Muscle of back (tissue), 13 donors: ENCODE measurements around the gene UQCR11. TPM values are rescaled to one million over a fixed set of nuclear protein-coding genes. Genes with fewer than 3 reads are reported as not detected.
A peak's percentile ranks its signal among the peaks of the same experiment; 100 is the strongest.

Source experiments
- DNase-seq, 3 donors: peaks; one replicate each; pipeline versions ENCODE4 v3.0.0 to v3.0.0-alpha.2; 2013
- long read RNA-seq, 9 donors: transcript quantifications; one replicate each; lab custom pipeline, GENCODE V29; 2026
- polyA plus RNA-seq, 10 donors: library from polyadenylated mRNA; unstranded; fragments of 120-200 nt; gene quantifications; one replicate each; pipeline ENCODE4 v1.2.1, GENCODE V29; 2013; ENCODE audit not compliant: insufficient read length in 10 of 10

UQCR11 gene
- 100 to 1,000 TPM; 103 to 166 (median 121) TPM for polyA plus RNA-seq
- long read RNA-seq, donor 1, transcript UQCR11-203 (3 exons, 1,324 nt): major isoform, 227 of 275 reads
- long read RNA-seq, donor 1, partial matches to known transcripts: 44 of 275 reads
- long read RNA-seq, donor 1, other reads (novel, unspliced or antisense): 0 of 275 reads
- long read RNA-seq, donor 2, transcript UQCR11-203 (3 exons, 1,324 nt): major isoform, 199 of 249 reads
- long read RNA-seq, donor 2, transcript UQCR11-201 (2 exons, 753 nt): minor isoform, 5 of 249 reads
- long read RNA-seq, donor 2, partial matches to known transcripts: 45 of 249 reads
- long read RNA-seq, donor 2, other reads (novel, unspliced or antisense): 0 of 249 reads
- long read RNA-seq, donor 3: 0 reads
- long read RNA-seq, donor 4, transcript UQCR11-203 (3 exons, 1,324 nt): major isoform, 171 of 212 reads
- long read RNA-seq, donor 4, partial matches to known transcripts: 37 of 212 reads
- long read RNA-seq, donor 4, other reads (novel, unspliced or antisense): 0 of 212 reads
- long read RNA-seq, donor 5, transcript UQCR11-201 (2 exons, 753 nt): minor isoform, 8 of 500 reads
- long read RNA-seq, donor 5, transcript UQCR11-203 (3 exons, 1,324 nt): major isoform, 413 of 500 reads
- long read RNA-seq, donor 5, partial matches to known transcripts: 79 of 500 reads
- long read RNA-seq, donor 5, other reads (novel, unspliced or antisense): 0 of 500 reads
- long read RNA-seq, donor 6, transcript UQCR11-203 (3 exons, 1,324 nt): major isoform, 258 of 326 reads
- long read RNA-seq, donor 6, partial matches to known transcripts: 64 of 326 reads
- long read RNA-seq, donor 6, other reads (novel, unspliced or antisense): 0 of 326 reads
- long read RNA-seq, donor 7, transcript UQCR11-203 (3 exons, 1,324 nt): major isoform, 145 of 146 reads
- long read RNA-seq, donor 7, partial matches to known transcripts: 0 of 146 reads
- long read RNA-seq, donor 7, other reads (novel, unspliced or antisense): 0 of 146 reads
- long read RNA-seq, donor 8, transcript UQCR11-203 (3 exons, 1,324 nt): major isoform, 131 of 172 reads
- long read RNA-seq, donor 8, partial matches to known transcripts: 40 of 172 reads
- long read RNA-seq, donor 8, other reads (novel, unspliced or antisense): 0 of 172 reads
- long read RNA-seq, donor 9, transcript UQCR11-203 (3 exons, 1,324 nt): major isoform, 38 of 49 reads
- long read RNA-seq, donor 9, partial matches to known transcripts: 10 of 49 reads
- long read RNA-seq, donor 9, other reads (novel, unspliced or antisense): 0 of 49 reads

DNA sequence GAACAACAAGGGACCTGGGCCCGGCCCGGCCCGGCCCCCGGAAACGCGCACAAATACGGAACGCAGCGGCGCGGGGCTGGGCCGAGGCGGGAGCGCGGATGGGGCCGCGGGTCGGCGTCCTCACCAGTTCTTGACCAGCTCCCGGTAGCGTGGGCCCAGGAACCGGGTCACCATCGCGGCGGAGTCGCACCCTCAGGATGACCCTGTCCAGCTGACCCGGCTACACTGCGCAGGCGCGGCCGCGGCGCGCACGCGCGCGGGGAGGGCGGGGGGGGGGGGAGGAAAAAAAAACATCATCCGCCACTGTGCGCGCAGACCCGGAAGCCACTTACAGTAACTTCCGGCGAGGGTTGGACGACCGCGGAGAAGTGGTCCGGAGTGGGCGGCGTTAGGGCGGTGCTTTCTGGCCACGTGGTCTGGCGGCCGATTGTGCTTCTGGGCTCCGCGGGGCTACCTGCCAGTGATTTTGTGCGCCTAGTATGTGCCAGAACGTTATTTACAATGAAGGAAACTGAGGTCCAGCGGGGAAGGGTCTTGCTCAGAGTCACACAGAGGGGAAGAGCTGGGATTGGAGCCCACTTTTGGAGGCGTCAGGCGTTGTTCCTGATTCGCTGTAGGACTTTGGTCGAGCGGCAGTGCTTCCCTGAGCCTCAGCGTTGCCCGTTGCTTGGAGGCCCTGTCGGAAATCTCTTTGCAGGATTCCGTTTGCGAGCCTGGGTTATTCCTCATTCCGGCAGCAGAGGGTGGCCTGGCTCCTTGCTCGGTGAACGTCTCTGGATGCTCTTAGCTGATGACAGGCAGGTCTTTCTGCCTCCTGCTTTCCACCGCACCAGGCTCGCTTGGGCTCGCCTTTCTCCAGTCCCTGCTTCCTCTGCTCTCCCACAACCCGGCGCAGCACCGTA, at the start of gene UQCR11:
TSS of gene UQCR11 (minus strand) at position 227 of the 902 bp plus-strand sequence. CDS start at position 174, 53 bp downstream.
- peak; percentile 95 to 99 (median 95) for DNase-seq

DNA sequence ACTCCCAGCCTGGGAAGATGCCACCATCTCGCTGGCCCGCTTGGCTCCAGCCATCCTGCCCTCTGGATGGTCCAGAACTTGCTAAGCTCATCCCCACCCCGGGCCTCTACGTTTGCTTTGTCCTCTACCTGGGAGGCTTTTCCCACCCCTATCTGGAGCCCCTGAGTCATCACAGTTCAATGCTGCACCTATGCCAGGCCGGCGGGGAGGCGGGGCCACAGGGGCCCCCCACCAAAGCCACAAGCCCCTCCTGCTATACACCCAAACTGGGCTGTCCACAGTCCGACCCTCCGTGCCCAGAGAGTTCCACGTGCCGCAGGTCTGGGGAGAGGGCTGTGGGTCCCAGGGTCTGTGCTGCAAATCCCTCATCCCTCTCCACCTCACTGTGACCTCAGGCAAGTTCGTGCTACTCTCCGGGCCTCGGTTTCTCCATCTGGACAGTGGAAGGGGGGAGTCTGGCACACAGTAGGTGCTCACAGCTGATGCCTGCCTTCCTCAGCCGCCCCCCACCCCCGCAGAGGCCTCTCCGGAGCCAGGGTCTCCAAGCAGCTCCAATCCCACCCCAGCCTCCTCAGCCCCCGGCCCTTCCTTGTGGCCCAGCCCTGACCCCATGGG, 49.0 kb upstream of the UQCR11 start:
- no peak for DNase-seq

DNA sequence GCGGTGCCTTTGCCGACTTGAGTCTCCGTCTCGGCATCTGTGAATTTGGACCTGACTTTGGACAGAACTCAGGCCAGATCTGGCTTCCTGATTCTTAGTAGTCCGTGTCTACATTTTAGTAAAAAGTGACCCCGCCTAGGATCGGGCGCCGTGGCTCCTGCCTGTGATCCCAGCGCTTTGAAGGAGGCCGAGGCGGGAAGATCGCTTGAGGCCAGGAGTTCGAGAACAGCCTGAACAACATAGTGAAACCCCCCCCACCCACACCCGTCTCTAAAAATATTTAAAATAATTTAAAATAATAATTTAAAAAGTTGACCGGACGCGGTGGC, 48.0 kb upstream of the UQCR11 start:
- no peak for DNase-seq

DNA sequence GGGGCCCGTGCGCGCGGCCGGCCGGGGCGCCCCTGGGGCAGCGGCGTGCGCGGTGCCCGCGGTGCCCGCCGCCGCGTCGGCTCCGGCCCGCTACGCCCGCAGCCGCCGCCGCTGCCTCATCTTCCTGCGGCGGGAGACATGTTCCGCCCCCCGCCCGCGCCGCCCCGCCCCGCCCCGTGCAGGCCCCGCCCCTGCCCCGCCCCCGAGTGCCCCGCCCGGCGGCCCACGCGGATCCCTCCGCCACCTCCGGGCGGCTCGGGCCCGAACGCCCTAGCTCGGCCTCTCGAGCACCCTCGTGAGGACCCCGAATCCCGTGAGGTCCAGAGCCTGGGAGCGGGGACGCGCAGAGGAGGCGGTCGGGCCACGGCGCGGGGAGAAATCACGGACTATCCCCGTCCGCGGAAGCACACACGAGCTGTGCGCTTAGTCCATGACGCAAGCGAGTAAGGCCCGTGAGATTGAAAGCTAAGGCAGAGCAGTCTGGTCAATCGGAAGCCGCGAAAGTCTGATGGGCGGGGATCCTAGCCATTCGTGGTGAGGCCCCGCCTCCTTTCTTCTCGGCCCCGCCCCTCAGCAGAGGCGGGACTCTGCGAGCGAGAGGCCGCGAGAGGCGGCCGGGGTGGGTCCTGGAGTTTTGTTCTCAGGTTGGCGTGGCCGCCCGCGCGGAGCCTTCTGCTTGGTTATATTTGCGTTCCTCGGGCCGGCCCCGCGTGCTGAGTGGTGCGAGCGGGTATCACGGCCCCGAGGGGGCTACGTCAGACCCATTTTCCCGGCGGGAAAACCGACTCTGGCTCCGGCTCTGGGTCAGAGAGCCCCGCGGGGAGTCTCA, 47.4 kb upstream of the UQCR11 start, which contains the start of gene TCF3:
TSS of gene TCF3 (minus strand) at position 145 of the 829 bp plus-strand sequence. CDS start 2,367 bp downstream, outside the sequence.
- DNase-seq: peak; percentile 99 to 100 (median 99)

DNA sequence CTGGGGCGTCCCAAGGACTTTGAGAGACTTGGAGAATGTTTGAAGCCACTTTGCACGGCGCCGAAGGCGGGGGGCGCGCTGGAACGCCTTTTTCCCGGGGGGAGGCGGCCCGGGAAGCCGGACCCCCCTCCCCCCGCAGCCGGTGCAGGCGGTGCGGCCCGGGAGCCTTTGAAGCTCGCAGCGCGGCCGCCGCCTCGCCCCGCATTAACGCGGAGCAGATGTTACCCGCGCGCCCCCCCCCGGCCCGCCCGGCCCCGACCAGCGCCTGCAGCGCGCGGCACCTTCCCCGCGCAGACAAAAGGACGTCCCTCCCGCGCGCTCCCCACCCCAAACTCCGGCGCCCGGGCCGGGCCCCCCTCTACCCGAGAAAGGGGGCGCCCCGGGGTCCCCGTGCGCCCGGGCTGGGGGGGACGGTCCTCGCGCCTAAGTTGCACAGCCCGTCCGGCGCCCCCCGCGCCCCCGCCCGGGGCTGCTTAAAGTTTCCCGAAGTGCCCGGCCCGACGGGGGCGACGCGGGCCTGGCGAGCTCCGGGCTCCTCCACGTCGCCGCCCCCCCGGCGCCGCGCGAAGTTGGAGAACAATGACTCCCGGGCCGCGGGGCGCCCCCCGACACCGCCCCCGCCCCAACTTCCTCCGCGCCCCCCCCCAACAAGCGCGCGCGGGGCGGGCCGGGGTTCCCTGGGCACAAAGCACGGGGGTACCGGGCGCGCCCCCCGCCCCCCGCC, 46.5 kb upstream of the UQCR11 start:
- peak in 2 of 3 donors; percentile 62 to 81 for DNase-seq

DNA sequence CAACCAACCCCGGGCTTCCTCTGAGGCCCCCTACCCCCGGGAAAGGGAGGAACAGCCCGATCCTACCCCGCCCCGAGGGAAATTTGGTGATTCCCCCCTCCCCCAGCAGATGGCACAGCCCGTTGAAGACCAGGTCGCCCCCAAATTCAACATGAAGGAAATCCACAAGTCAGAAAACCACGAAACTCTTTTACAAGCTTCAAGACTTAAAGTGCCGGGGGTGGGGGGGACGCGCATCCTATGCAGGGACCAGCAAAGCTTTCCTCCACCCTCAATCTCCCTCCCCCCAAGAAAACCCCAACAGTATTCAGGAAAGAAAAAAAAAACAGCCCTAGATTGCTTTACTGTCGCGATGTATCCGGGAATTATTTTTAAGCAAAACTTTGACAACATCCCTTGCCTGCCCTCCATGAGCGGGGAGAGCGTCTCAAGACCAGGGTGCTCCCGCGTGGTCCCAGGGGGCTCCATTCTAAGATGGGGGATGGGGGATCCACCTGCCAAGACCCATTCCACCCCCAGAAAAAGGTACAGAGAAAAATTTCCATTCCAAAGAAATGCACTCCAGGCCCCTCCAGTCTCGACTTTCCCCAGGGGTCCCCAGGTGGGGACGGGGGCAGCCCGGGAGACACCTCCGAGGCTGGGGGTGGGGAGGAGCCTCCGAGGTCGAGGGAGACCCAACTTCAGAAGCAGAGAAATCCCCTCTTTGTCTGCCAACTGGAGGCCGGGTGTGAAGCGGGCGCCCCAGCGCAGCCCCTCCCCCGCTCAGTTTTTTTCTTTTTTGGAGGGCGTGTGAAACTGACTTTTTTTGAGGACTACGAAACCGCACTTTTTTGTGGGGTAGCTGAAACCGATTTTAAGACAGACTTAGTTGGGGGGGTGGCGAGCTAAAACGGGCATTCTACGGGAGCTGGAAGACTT, 45.6 kb upstream of the UQCR11 start:
- peak in 2 of 3 donors; percentile 38 to 80 for DNase-seq

DNA sequence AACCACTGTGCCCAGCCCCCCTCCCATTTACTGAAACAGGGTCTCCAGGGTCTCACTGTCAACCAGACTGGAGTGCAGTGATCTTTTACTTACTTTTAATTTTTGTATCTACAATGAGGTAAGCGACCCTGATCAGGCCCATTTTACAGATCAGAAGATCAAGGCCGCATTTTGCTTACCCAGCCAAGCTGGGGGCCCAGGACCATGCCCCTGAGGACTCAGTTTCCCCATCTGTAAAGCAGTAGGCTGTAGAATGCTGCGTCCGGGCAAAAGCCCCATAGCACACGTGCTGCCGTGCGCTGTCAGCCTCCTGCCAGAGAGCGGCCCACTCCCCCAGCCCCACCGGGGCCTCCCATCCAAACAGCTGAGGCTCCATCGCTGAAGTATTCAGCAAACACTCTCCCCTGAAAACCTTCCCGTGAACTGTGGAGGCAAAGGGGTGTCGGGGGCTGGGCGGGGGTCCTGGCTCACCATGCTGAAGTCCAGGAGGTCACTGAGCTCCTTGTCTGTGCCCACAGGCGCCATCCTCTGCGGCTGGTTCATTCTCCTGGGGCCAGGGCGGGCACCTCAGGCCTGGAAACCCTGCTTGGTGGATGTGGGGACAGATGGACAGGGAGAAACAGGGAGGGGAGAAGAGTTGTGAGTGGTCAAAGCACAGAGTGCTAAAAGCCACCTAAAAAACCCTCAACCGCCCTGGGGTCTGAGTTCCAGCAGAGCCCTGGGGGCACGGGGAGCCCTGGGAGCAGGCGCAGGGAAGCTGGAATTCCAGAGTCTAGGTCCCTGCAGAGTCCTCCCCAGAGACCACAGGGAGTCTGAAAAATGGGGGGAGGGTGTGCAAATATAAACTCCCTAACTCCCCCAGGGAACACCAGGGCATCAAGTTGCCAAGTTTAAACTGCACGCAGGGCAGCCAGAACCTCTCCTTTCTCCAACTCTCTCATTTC, 44.7 kb upstream of the UQCR11 start:
- no peak for DNase-seq

DNA sequence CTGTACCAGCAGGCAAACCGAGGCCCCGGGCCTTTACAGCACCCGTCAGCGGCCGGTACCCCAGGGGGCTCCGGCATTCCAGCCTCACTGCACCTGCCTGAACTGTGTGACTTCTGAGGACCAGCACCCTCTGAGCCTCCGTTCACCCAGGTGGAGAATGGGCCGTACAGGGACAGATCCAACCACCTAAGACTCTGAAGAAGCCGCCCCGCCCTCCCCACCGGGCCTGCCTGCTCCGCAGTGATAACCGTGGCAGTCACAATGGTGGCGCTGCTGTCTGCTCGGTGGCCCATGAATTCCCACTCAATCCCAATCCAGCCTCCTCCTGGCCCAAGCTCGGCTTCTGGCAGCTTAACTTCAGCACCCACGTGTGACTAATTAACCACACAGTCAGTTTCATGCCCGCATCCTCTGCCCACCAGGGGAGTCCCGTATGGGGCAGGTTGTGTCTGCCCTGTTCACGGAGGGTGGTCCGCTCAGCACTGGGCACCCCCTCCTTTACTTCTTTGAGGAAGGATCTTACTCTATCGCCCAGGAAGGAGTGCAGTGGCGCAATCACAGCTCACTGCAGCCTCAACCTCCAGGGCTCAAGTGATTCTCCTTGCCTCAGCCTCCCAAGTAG, 43.8 kb upstream of the UQCR11 start:
- no peak for DNase-seq

DNA sequence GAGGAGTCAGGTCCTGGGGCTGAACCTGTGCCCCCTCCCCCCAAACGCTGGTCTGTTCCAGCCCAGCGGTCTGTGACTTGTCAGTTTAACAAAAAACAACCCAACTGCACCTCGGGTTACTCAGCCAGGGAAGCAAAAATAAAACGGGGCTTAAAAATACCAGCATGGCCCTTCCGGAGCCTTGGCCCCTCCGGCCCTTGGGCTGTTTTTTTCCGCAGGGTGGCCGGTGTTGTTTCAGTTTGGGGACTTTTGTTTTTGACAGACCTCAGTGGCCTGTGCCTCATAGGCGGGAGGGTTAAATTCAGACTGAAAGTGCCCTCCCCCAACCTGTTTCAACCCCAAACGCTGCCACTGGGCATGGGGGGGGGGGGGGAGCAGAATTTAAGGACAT, 43.2 kb upstream of the UQCR11 start:
- DNase-seq: no peak

DNA sequence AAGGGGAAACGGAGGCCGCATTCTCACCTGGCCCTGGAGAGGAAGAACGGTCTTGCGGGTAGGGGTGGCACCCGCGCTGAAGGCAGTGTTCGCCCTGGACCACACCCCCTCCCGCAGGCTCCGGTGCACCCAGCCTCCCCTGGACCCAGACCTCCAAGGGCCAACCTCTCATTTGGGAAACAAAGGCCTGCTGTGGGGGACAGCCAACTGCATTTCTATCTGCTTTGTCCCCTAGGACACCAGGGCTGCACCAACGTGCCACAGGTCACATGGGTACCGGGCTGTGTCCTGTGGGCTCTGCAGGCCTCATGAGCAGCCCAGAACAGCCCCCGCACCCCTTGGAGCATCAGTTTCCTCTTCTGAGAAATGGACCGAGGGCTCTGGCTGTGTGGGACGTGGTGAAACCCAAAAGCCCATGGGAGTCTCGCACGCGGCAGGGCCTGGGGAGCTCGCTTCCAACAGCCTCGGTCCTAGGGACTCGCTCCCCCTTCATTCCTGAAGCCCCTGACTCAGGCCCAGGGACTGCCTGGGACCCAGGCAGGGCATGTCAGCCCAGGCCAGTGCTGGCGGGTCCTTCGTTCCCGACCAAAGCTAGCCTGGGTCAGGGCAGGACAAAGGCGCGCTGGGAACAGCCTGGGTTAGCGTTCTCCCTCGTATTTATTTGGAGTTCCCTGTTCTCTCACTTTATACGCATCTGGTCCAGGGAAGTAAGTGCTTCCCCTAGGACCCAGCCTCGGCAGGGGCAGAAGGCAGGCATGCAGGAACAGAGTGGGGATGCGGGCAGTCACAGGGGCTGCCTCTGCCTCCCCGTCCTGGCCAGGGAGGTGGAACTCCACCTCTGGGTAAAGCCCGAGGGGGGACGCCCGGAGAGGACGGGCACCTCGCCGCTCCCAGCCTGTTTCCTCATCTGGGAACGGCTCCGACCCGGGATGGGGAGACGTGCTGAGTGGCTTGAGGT, 42.5 kb upstream of the UQCR11 start:
- DNase-seq: no peak

DNA sequence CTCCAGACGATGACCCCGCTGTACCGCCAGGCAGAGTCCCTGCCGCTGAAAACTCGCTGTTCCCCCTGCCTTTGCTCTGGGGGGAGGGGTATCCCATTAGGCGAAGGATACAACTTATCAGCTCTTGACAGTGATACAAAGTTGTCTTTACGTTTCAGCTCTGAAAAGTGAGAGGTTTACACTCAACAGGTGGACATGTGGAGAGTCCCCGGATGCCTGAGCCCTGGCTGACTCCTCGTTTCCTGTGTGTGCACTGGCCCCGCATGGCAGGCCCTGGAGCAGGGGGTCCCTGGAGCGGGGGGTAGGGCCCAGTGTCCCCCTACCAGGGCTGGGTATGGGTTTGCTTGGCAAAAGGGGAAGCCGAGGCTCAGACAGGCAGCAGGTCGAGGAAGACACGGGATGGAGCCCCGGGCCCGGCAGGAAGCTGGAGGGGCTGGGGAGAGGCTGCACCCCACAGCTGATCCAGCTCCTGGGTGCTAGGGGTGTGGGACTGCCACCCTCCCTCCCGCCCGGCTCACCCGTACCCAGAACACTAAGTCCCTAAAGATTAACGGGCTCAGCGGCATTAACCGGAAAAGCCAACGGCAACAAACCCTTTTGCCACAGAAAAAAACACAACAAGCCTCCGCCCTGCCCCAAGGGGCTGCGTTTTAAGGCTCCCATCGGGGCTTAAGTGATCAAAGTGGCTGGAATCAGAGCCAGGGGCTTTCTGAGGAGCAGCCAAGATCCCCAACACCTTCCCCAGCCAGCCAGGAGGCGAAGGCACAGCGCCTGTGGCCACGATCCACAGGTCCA, 41.6 kb upstream of the UQCR11 start:
- no peak for DNase-seq

DNA sequence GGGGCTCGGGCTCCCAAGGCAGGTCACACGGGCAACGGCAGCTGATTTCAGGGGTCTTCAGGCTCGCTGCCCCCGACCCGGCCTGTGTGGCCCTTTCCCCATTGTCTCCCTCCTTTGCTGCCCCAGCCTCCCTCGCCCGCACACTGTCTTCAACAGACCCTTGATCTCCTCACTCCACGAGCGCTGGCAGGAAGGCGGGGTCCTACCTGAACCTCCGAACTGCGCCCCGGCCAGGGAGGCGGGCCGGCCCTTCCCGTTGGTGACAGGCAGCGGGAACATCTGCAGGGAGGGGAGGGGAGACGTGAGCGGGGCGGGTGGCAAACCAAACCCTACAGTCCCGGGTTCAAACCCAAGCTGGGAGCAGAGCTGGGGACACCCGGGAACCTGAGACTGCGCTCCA, 40.9 kb upstream of the UQCR11 start:
- no peak for DNase-seq

DNA sequence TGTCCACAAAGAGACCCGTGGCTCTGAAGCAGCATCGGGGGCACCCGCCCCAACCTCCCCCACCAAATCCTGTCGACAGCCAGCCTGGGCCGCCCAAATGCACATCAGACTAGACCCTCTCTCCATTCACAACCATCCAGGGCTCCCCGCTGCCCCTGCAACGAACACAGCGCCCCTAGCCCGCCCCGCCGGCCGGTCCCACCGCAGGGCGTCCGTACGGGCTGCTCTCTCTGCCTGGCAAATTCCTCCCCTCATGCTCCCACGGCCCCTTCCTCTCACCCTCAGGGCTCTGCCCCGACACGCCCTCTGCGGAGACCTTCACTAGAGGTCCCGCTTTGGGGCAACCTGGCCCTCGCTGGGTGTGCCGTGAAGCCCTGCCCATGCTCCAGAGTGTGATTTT, 40.0 kb upstream of the UQCR11 start:
- DNase-seq: no peak

DNA sequence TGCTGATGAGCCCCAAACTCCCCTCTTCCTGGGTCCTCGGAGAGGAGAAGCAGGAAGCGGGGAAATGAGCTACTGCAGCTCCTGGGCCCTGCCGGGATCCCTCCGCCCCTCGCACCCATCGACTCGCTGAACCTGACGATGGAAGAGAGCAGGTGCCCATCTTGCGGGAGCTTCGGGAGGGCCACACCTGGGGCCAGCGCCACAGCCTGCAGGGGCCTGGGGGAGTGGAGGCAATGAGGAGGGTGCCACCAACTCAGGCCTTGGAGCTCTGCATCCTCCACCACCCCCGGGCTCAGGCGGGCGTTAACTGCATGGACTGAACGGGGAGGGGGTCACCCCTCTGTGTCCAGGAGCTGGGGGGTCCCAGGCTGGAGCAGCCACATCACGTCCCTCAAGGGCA, 38.8 kb upstream of the UQCR11 start:
- no peak for DNase-seq
